GM19372 (cell line): ENCODE data around the gene PPFIA1.
"Not testable (repeated sequence)": the region's sequence is repeated elsewhere in the genome, so short reads cannot be mapped to it uniquely, and the experiment has no call there.

Experiments used
- ATAC-seq: cut with Tn5 transposase; IDR thresholded peaks from one replicate; pipeline ENCODE4 v1.9.1; 2021; ENCODE audit warnings: mild to moderate bottlenecking, low read depth, moderate library complexity; ENCODE audit not compliant: unreplicated experiment

Gene PPFIA1

GRCh38 chr11:70407814-70408213 is 137.3 kb downstream of the PPFIA1 start:
- no peak for ATAC-seq

GRCh38 chr11:70408326-70408725 is 137.8 kb downstream of the PPFIA1 start:
- not testable (repeated sequence) for ATAC-seq

GRCh38 chr11:70409437-70409836 is 138.9 kb downstream of the PPFIA1 start:
- no peak for ATAC-seq

GRCh38 chr11:70409871-70410270 is 139.4 kb downstream of the PPFIA1 start:
- no peak for ATAC-seq

- no peak for ATAC-seq
Measured at GRCh38 chr11:70410276-70411205, 140.1 kb downstream of the PPFIA1 start.

GRCh38 chr11:70411713-70412452 is 141.4 kb downstream of the PPFIA1 start:
- no peak for ATAC-seq

GRCh38 chr11:70413151-70413550 is 142.7 kb downstream of the PPFIA1 start:
- ATAC-seq = no peak

- ATAC-seq = no peak
Measured at GRCh38 chr11:70414341-70415100, 144.0 kb downstream of the PPFIA1 start.

GRCh38 chr11:70415191-70415590 is 144.7 kb downstream of the PPFIA1 start:
- no peak for ATAC-seq

- no peak for ATAC-seq
Measured at GRCh38 chr11:70415642-70416395, 145.3 kb downstream of the PPFIA1 start.

- ATAC-seq = no peak
Measured at GRCh38 chr11:70416881-70417280, 146.4 kb downstream of the PPFIA1 start.

GRCh38 chr11:70418130-70418529 is 147.6 kb downstream of the PPFIA1 start:
- no peak for ATAC-seq

- no peak for ATAC-seq
Measured at GRCh38 chr11:70419307-70420007, 149.0 kb downstream of the PPFIA1 start.

- ATAC-seq = no peak
Measured at GRCh38 chr11:70420008-70420464, 149.5 kb downstream of the PPFIA1 start.

- no peak for ATAC-seq
Measured at GRCh38 chr11:70420496-70420895, 150.0 kb downstream of the PPFIA1 start.

GRCh38 chr11:70421123-70421522 is 150.6 kb downstream of the PPFIA1 start:
- no peak for ATAC-seq

GRCh38 chr11:70422692-70423522 is 152.4 kb downstream of the PPFIA1 start:
- ATAC-seq = no peak
